Astrocyte of the spinal cord (primary cell): Measurements from ENCODE around the gene TMEM54.

Experiments
- DNase-seq: peaks from one replicate; pipeline ENCODE4 v3.0.0; 2011; ENCODE audit warnings: low read depth, low spot score
- H3K4me3 ChIP-seq: 2 replicates; pipeline ENCODE4 v1.5.1; 2011; ENCODE audit warnings: low read depth, mild to moderate bottlenecking, low read length, moderate library complexity
- in situ Hi-C: cut with HindIII; loops from 2 replicates; pipeline ENCODE4 v1.10.0; 2017; ENCODE audit warnings: low sequenced_read_pairs
- TF ChIP-seq, protein P1 (sequence below): IDR thresholded peaks from 2 replicates; pipeline ENCODE4 v1.5.1; 2012; ENCODE audit warnings: low read depth, mild to moderate bottlenecking, low read length, inconsistent platforms

TMEM54 gene

DNA sequence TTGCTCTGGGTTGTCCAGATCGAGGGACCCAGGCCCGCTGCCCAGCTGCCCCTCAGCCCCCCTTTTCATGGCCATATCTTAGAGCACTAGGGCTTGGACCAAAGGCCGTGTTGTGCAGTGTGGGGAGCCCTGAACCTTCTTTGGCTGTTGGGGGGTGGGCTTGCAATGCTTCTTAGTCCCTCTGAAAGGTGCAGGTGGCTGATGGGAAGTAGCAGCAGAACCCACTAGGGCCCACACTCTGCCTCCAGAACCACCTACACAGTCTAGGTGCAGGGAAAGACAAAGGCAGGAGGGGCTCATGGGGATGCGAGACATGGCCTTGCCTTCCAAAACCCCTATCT, 17.2 kb downstream of the TMEM54 start:
- no peak for DNase-seq
- H3K4me3 ChIP-seq = no peak overlapping the region
- TF ChIP-seq, protein P1, sequence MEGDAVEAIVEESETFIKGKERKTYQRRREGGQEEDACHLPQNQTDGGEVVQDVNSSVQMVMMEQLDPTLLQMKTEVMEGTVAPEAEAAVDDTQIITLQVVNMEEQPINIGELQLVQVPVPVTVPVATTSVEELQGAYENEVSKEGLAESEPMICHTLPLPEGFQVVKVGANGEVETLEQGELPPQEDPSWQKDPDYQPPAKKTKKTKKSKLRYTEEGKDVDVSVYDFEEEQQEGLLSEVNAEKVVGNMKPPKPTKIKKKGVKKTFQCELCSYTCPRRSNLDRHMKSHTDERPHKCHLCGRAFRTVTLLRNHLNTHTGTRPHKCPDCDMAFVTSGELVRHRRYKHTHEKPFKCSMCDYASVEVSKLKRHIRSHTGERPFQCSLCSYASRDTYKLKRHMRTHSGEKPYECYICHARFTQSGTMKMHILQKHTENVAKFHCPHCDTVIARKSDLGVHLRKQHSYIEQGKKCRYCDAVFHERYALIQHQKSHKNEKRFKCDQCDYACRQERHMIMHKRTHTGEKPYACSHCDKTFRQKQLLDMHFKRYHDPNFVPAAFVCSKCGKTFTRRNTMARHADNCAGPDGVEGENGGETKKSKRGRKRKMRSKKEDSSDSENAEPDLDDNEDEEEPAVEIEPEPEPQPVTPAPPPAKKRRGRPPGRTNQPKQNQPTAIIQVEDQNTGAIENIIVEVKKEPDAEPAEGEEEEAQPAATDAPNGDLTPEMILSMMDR = no peak
- in situ Hi-C loops = no loop called here

- DNase-seq = no peak
- in situ Hi-C loops = no loop called here
Measured at GRCh38 chr1:32883338-32884031, 17.7 kb downstream of the TMEM54 start.

GRCh38 chr1:32881871-32882850, 19.0 kb downstream of the TMEM54 start:
- in situ Hi-C loops = no loop called here
- DNase-seq = no peak
- H3K4me3 ChIP-seq = no peak overlapping the region
- TF ChIP-seq, protein P1 = no peak

More at GRCh38 chr1:32883338-32884031, 17.7 kb downstream of the TMEM54 start:
- H3K4me3 ChIP-seq = no peak overlapping the region
- TF ChIP-seq, protein P1 = no peak

DNA sequence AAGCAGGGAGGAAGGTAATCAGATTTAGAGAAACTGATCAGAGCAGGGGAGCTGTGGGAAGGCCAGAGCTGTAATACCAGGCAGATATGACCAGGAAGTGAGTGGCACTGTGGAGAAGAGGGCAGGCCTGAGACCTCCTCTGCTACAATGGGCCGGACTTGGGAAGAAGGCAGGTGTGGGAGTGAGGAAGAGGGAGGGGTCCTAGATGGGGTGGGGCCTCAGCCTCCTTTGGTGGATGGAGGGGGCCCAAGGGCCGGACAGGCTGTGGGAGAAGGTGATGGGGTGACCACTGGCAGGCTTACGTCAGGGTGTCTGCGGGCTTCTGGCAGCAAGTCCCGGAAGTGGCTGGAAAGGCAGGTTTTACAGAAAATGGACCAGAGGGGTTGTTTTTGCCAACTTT, 19.9 kb downstream of the TMEM54 start:
- in situ Hi-C loops = no loop called here
- DNase-seq = no peak
- H3K4me3 ChIP-seq = no peak overlapping the region
- TF ChIP-seq, protein P1 = no peak

- H3K4me3 ChIP-seq = no peak overlapping the region
- TF ChIP-seq, protein P1 = no peak
- in situ Hi-C loops = no loop called here
- DNase-seq = no peak
Measured at GRCh38 chr1:32878637-32879041, 22.6 kb downstream of the TMEM54 start.

- in situ Hi-C loops = no loop called here
- no peak overlapping the region for H3K4me3 ChIP-seq
- TF ChIP-seq, protein P1 = no peak
- peak; percentile 19 for DNase-seq
Measured at GRCh38 chr1:32878183-32878582, 23.0 kb downstream of the TMEM54 start.
